AG09309 (cell line): ENCODE results near the gene TRMT1L.

Source experiments
- DNase-seq: peaks from one replicate; pipeline ENCODE4 v3.0.0-alpha.2; 2010; ENCODE audit warnings: low read depth
- H3K4me3 ChIP-seq: 2 replicates; pipeline ENCODE4 v1.5.1; 2011; ENCODE audit warnings: mild to moderate bottlenecking, low read depth, low read length, moderate library complexity; ENCODE audit not compliant: control insufficient read depth
- TF ChIP-seq, protein P1 (sequence below): IDR thresholded peaks from 2 replicates; pipeline ENCODE4 v1.5.1; 2011; ENCODE audit warnings: mild to moderate bottlenecking, low read depth, low read length, inconsistent platforms; ENCODE audit not compliant: insufficient read depth, control insufficient read depth; ENCODE audit errors: missing control alignments

TRMT1L gene

DNA sequence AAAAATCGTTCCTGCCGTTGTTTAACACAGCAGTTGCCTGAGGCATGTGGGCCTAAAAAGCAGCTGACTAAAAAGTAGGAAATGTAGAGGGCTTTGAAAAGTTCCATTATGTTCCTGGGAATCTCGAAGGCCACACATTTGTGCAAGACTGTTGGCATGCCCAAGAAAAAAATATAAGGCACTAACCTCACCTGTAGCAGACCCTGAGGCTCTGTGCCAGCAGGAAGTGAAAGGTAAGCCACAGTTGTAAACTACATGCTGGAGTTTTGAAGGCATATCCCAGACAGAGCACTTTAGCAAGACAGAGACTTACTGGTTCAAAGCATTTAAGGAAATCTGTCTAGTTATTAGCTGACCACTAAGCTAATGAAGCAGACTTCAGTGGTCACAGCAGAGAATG, 52.7 kb downstream of the TRMT1L start:
- no peak overlapping the region for H3K4me3 ChIP-seq
- TF ChIP-seq, protein P1, sequence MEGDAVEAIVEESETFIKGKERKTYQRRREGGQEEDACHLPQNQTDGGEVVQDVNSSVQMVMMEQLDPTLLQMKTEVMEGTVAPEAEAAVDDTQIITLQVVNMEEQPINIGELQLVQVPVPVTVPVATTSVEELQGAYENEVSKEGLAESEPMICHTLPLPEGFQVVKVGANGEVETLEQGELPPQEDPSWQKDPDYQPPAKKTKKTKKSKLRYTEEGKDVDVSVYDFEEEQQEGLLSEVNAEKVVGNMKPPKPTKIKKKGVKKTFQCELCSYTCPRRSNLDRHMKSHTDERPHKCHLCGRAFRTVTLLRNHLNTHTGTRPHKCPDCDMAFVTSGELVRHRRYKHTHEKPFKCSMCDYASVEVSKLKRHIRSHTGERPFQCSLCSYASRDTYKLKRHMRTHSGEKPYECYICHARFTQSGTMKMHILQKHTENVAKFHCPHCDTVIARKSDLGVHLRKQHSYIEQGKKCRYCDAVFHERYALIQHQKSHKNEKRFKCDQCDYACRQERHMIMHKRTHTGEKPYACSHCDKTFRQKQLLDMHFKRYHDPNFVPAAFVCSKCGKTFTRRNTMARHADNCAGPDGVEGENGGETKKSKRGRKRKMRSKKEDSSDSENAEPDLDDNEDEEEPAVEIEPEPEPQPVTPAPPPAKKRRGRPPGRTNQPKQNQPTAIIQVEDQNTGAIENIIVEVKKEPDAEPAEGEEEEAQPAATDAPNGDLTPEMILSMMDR: no peak
- DNase-seq: no peak

DNA sequence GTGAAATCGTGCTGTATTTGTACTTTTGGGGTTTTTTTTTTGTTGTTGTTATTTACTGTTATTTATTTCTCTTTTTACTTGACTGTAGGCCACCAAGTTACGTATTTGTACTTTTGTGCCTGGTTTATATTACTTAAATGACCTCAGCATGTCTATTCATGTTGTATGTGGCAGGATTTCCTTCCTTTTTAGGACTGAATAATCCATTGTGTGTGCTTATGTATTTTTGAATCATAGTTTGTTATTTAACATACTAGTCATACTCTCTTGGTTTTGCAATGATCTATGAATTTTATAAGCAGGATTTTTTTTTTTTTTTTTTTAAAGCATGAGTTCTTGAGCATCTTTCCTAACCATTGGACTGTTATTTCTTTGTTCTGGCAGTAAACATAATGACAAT, 60.2 kb downstream of the TRMT1L start:
- no peak overlapping the region for H3K4me3 ChIP-seq
- TF ChIP-seq, protein P1: no peak
- no peak for DNase-seq

GRCh38 chr1:185094761-185095160, 62.0 kb downstream of the TRMT1L start:
- DNase-seq: no peak
- H3K4me3 ChIP-seq: no peak overlapping the region
- TF ChIP-seq, protein P1: no peak

GRCh38 chr1:185091480-185091879, 65.3 kb downstream of the TRMT1L start:
- DNase-seq: no peak
- TF ChIP-seq, protein P1: no peak
- no peak overlapping the region for H3K4me3 ChIP-seq

- no peak for DNase-seq
- no peak overlapping the region for H3K4me3 ChIP-seq
- TF ChIP-seq, protein P1: no peak
These were observed 69.0 kb downstream of the TRMT1L start for GRCh38 chr1:185087746-185088145.

DNA sequence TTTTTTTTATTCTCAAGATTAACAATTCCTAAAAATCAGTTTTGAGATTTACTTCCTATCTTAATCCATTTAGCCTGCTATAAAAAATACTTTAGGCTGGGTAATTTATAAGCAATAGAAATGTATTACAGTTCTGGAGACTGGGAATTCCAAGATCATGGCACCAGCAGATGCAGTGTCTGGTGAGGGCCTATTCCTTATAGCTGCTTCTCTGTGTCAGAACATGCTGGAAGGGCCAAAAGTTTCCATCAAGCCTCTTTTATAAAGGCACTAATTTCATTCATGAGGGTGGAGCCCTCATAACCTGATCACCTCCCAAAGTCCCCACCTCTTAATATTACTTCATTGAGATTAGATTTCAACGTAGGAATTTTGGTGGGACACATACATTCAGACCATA, 69.7 kb downstream of the TRMT1L start:
- DNase-seq: no peak
- H3K4me3 ChIP-seq: no peak overlapping the region
- TF ChIP-seq, protein P1: no peak

DNA sequence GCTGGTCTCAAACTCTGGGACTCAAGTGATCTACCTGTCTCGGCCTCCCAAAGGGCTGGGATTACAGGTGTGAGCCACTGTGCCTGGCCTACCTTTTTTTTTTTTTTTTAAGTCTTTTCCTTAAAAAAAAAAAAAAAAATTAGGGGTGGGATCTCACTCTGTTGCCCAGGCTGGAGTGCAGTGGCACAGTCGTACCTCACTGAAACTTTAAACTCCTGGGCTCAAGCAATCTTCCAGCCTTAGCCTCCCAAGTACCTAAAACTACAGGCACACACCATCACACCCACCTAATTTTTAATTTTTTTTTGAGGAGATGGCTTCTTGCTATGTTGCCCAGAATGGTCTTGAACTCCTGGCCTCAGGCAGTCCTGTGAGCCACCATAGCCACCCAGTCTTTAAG, 72.9 kb downstream of the TRMT1L start:
- no peak overlapping the region for H3K4me3 ChIP-seq
- DNase-seq: no peak
- TF ChIP-seq, protein P1: no peak
